Fibroblast of villous mesenchyme (primary cell): ENCODE data around the gene SLC6A3. TPM values are rescaled to one million over a fixed set of nuclear protein-coding genes. Genes with fewer than 3 reads are reported as not detected.

ENCODE experiments used
- DNase-seq: peaks from one replicate; pipeline ENCODE4 v3.0.0-alpha.2; 2010; ENCODE audit warnings: low read depth
- H3K4me3 ChIP-seq: 2 replicates; pipeline ENCODE4 v1.5.1; 2011; ENCODE audit warnings: low read depth, mild to moderate bottlenecking, low read length
- CTCF ChIP-seq: IDR thresholded peaks from 2 replicates; pipeline ENCODE4 v1.5.1; 2012; ENCODE audit warnings: low read depth, mild to moderate bottlenecking, low read length; ENCODE audit not compliant: insufficient read depth
- total RNA-seq: library from RNA; depleted of rRNA; stranded (reverse); fragments of >200 nt; gene quantifications from 2 replicates; pipeline ENCODE4 v1.2.3, GENCODE V29; 2012

The SLC6A3 gene
- total RNA-seq, 1 donor = not detected

- no peak overlapping the region for H3K4me3 ChIP-seq
- DNase-seq = no peak
- TF ChIP-seq CTCF = no peak
These were observed 53.5 kb downstream of the SLC6A3 start for GRCh38 chr5:1391691-1392090.

GRCh38 chr5:1390861-1391600 is 54.2 kb downstream of the SLC6A3 start:
- DNase-seq = no peak
- H3K4me3 ChIP-seq = no peak overlapping the region
- TF ChIP-seq CTCF = no peak

GRCh38 chr5:1390333-1390732 is 54.9 kb downstream of the SLC6A3 start:
- no peak for TF ChIP-seq CTCF
- H3K4me3 ChIP-seq = no peak overlapping the region
- no peak for DNase-seq

- H3K4me3 ChIP-seq = no peak overlapping the region
- DNase-seq = no peak
- TF ChIP-seq CTCF = no peak
These were observed 56.8 kb downstream of the SLC6A3 start for GRCh38 chr5:1388383-1388967.

- no peak overlapping the region for H3K4me3 ChIP-seq
- no peak for DNase-seq
- no peak for TF ChIP-seq CTCF
These were observed 57.4 kb downstream of the SLC6A3 start for GRCh38 chr5:1387876-1388275.

GRCh38 chr5:1387059-1387755 is 58.0 kb downstream of the SLC6A3 start:
- TF ChIP-seq CTCF = no peak
- no peak for DNase-seq

More at GRCh38 chr5:1387059-1387755, 58.0 kb downstream of the SLC6A3 start:
- H3K4me3 ChIP-seq = no peak overlapping the region
